NCI-H2227 (cell line): ENCODE data around the gene MVD.
"Not testable (repeated sequence)": the region's sequence is repeated elsewhere in the genome, so short reads cannot be mapped to it uniquely, and the experiment has no call there.

Experiments
- DNase-seq: peaks from one replicate; lab custom pipeline; 2025; ENCODE audit not compliant: unreplicated experiment; lab: John Stamatoyannopoulos, UW

The MVD gene

DNA sequence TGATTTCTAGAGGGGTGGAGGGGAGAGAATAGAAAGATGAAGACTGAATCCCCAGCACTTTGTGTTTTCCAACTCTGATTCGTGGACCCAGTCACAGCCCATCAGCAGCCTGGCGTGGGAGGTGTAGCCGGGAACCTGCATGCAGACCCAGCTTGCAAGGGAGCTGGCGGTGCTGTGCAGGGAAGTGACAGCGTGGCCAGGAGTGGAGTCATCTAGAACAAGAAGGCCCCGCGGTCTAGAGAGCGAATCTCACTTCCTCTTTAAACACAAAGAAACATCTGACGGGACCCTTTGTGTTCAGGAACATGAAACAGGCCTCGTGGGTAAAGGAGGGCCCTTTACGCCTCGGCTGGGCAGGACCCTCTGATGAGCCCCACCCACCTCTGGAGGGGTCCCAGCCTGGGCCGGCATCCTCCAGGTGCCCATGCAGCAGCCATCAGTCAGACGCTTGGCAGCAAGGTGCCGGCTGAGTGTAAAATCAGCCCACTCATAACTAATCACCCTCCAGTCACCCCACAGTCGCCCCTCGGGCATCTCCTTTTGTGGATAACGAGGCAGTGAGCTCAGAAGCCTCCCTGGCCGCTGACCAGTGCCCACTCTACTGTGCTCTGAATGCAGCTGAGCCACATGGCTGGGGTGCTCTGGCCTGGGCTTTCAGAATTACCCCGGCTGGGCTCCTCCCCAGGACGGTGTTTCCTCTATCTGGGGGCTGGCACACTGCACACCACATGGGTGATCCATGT lies 19.0 kb upstream of the MVD start:
- DNase-seq = no peak

DNA sequence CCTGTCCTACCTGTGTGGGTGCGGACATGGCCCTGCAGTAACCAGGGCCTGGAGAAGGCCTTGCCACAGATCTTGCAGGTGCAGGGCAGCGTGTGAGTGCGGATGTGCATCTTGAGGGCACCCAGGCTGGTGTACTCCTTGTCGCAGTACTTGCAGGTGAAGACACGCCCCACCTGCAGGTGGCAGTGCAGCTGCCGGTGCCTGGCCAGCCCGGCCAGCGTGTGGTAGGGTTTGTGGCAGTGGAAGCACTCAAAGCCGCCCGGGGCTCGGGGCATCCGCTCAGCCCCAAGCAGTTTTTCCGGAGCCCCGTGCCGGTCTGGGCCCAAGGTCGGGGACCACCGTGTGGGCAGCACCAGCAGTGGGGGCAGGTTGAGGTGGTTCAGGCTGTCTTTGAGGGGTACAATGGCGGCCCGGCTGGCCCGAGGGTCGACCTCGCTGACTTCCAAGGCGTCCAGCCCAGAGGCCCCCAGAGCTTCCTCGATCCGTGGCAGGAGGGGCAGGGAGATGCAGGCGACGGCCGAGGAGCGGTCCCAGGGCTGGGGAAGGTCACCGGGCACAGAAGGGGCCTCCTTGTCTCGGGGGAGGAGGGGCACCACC lies 18.3 kb upstream of the MVD start:
- no peak for DNase-seq

DNA sequence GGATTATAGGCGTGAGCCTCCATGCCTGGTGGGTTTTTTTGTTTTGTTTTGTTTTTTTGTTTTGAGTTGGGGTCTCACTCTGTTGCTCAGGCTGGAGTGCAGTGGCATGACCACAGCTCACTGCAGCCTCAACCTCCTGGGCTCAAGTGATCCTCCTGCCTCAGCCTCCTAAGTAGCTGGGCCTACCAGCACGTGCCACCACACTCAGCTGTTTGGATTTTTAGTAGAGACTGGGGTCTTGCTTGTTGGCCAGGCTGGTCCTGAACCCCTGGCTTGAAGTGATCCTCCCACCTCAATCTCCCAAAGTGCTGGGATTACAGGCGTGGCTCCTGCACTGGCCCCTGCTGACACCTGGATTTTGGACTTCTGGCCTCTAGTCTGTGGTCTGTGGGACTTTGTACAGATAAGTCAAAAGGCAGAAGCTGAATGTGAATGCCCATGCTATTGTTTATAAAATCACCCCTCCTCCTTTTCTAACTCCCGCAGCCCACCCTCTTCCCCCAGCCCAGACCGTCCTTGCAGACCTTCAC lies 17.7 kb upstream of the MVD start:
- no peak for DNase-seq

- DNase-seq = no peak
Measured at GRCh38 chr16:88678224-88678979, 15.5 kb upstream of the MVD start.

DNA sequence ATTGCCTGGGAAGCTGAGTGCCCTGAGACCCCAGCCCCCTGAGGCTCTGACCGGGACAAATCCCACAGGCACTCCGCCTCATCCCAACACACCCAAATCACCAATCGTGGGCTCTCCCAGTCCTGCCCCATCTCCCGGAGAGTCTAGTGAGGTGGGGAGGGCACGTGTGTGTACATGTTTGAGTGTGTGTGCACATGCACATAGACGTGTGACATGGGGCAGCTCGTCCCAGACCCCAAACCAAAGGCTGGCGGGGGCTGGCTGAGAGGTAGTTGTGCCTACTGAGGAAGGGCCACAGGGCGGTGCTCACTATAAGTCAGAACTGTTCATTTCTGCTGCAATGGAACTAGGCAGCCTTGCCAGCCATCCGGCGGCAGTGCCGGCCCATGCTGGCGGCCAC lies 14.8 kb upstream of the MVD start:
- no peak for DNase-seq

GRCh38 chr16:88676502-88677242 lies 13.8 kb upstream of the MVD start:
- no peak for DNase-seq

DNA sequence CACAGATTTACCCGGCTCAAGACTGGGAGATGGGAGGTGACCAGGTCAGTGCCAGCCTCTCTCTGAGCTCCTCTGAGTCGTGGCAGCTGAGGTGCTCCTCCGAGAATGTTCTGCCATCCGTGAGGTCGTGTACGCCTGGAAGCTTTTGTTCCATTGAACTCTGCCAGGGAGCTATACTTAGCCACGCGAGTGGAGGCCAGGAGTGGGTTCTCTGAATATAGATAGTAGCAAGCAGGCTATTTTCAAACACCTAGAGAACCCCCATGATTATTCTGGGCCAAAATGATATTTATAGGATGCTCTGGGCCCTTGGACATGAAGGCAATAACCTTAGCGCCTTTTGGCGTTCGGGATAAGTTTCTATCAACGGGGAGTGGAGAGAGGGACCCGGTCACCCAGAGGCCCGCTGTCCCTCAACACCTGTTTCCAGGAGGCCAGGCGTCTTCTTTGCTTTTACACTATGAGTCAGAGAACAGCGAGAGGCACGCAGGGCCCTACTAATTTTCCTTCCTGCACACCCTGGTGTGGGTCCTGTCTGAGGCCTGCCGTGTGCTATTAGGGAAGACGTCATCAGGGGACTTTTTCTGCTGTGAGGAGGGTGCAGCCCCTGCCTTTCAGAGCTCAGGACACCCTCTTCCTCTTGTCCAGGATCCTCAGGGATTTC lies 11.0 kb upstream of the MVD start:
- no peak for DNase-seq

- no peak for DNase-seq
Measured at GRCh38 chr16:88672776-88673175, 9.9 kb upstream of the MVD start.

GRCh38 chr16:88671806-88672205 lies 8.9 kb upstream of the MVD start:
- DNase-seq = no peak

GRCh38 chr16:88669980-88670379 lies 7.1 kb upstream of the MVD start:
- no peak for DNase-seq

- DNase-seq = not testable (repeated sequence)
Measured at GRCh38 chr16:88669493-88669892, 6.6 kb upstream of the MVD start.

GRCh38 chr16:88667461-88667860 lies 4.6 kb upstream of the MVD start:
- no peak for DNase-seq

DNA sequence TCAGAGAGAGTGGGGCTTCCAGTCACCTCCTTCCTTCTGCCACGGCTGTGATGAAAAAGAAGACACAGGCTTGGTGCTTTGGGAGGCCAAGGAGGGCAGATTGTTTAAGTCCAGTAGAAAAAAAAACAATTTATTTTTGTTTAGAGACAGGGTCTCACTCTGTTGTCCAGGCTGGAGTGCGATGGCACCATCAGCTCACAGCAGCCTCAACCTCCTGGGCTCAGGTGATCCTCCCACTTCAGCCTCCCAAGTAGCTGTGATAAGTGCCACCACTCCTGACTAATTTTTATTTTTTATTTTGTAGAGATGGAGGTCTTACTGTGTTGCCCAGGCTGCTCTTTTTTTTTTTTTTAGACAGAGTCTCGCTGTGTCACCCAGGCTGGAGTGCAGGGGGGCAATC lies 2.7 kb upstream of the MVD start:
- DNase-seq = no peak

DNA sequence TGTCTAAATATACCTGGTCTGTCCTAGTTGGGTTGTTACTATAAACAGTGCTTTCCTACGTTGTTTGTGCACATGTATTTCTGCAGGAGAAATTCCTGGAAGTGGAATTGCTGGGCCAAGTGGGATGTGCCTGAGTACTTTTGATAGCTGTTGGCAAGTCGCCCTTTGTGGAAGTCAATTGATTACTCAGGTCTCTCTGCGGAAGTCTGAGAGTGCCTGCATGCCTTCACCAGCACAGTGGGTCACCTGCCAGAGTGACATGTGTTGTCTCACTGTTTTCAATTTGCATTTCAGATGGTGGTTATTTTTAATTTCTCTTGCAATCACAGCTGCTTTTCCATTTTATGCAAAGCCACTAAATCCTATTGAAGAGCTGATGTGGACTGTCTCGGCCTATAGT lies 2.3 kb upstream of the MVD start:
- no peak for DNase-seq

GRCh38 chr16:88662222-88662842 lies 559 bp downstream of the MVD start:
- no peak for DNase-seq

DNA sequence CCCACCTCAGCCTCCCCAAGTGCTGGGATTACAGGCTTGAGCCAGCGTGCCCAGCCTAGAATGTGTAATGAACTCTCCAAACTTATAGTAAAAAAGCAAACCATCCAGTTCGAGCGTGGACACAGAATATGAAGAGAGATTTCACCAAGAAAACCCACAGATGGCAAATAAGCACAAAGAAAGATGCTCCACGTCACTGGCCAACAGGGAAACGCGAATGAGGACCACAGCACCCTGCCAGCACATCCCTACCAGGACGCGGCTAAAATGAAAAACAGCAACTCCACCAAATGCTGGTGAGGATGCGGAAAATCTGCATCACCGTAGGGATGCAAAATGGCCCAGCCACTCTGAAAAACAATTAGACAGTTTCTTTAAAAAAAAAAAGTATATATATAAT lies 1.4 kb downstream of the MVD start:
- no peak for DNase-seq

- DNase-seq = no peak
Measured at GRCh38 chr16:88659160-88659559, 3.7 kb downstream of the MVD start.

DNA sequence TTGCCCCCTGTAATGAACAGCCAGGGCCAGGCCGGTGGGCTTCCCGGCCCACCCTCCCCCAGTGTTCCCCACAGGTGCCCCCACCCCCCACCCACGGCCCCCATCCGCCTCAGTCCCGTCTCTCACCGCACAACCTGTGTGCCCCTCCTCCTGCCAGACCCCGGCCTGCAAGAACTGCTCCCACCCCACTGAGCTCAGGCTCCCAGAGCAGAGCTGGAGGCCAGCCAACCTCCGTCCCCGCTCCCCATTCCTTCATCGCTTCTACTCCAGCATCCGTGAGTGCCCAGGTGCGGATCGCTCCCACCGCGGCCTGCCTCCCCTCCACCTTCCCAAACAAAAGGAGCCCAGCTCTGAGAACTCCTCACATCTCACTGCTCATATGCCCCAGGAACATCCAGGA lies 4.2 kb downstream of the MVD start:
- no peak for DNase-seq

DNA sequence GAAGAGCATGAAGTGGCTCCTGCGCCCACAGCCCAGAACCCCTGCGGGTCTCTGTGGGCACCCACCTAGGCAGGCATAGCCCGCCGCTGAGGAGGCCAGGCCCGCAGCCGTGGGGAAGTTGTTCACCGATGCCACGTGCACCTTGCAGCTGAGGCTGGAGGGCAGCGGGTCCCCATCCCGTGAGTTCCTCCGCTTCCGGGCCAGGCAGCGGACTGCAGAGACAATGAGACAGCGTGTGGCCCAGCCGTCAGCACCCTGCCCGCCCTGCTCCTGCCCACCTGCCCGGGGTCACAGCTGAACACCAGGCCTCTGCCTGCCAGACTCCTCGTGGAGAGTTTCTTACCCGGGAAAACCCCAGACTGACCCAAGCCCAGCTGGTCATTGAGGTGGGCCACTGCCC lies 5.5 kb downstream of the MVD start:
- no peak for DNase-seq

DNA sequence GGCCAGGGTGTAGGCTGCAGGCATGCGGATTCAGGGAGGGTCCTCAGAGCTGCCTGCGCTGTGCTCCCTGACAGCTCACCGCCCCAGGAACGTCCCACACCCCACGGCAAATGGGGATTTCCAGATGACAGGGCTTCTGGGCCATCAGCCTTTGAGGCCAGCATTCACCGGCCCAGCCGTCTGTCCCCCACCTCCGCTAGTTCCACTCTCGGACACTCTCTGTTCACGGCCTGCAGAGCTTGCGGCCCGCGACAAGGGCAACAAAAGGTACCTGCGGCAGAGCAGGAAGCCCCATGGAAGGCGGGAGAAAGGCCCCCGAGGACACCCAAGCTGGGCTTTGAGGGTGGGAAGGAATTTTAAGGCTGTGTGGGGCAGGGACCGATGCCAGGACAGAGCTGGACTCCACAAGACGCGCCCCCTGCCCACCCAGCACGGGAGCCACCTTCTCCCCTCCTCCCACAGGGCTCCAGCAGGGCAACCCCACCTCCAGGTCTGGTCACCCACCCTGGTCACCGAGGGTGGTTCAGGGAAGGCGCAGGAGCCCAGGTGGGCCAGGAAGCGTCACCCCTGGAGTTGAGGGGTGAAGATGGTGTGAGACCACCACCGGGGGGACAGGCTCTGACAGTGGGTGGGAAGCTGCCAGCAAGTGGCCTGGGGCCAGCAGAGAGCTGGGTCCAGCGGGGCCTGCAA lies 6.5 kb downstream of the MVD start:
- DNase-seq = no peak
